ENCODE measurements around the gene ACAP2. TPM values are rescaled to one million over a fixed set of nuclear protein-coding genes. Genes with fewer than 3 reads are reported as not detected.

ACAP2 gene
- total RNA-seq, 1 experiment from 2014 or later: 42.0 TPM

DNA sequence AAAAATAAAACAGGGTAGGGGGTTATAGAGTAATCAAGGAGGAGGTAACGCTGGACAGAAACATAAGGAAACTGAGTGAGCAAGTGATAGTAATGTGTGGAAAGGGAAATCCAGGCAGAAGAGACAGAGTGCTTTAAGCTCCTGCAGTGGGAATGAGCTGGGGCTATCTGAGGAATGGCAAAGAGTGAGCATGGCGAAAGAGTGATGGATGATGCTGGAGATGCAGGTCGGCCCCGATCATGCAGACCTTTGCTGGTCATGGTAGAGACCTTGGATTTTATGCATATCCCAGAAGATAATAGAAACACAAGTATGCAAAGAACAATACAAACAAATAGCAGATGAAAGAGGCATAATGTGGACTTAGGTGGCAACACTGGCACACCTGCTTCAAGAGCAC lies 26.0 kb upstream of the ACAP2 start (continued):
- no peak for TF ChIP-seq ZNF671 (CRISPR knock-in tag; IDR thresholded peaks at IDR 0.05)
- TF ChIP-seq, protein P1, sequence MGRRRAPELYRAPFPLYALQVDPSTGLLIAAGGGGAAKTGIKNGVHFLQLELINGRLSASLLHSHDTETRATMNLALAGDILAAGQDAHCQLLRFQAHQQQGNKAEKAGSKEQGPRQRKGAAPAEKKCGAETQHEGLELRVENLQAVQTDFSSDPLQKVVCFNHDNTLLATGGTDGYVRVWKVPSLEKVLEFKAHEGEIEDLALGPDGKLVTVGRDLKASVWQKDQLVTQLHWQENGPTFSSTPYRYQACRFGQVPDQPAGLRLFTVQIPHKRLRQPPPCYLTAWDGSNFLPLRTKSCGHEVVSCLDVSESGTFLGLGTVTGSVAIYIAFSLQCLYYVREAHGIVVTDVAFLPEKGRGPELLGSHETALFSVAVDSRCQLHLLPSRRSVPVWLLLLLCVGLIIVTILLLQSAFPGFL (CRISPR knock-in tag; IDR thresholded peaks at IDR 0.05; ENCODE audit: borderline replicate concordance): no peak
- TF ChIP-seq, protein P2, sequence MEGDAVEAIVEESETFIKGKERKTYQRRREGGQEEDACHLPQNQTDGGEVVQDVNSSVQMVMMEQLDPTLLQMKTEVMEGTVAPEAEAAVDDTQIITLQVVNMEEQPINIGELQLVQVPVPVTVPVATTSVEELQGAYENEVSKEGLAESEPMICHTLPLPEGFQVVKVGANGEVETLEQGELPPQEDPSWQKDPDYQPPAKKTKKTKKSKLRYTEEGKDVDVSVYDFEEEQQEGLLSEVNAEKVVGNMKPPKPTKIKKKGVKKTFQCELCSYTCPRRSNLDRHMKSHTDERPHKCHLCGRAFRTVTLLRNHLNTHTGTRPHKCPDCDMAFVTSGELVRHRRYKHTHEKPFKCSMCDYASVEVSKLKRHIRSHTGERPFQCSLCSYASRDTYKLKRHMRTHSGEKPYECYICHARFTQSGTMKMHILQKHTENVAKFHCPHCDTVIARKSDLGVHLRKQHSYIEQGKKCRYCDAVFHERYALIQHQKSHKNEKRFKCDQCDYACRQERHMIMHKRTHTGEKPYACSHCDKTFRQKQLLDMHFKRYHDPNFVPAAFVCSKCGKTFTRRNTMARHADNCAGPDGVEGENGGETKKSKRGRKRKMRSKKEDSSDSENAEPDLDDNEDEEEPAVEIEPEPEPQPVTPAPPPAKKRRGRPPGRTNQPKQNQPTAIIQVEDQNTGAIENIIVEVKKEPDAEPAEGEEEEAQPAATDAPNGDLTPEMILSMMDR (IDR thresholded peaks at IDR 0.05): no peak
- TF ChIP-seq GRHL2 (CRISPR knock-in tag; IDR thresholded peaks at IDR 0.05; ENCODE audit: insufficient replicate concordance, severe bottlenecking): no peak
- no peak for TF ChIP-seq NR3C1 (CRISPR knock-in tag; conservative IDR thresholded peaks at IDR 0.05; ENCODE audit: low read depth)
- no peak for TF ChIP-seq NR2C2 (CRISPR knock-in tag; IDR thresholded peaks at IDR 0.05)
- TF ChIP-seq PRRX2 (CRISPR knock-in tag; IDR thresholded peaks at IDR 0.05): no peak
- TF ChIP-seq ATF1 (CRISPR knock-in tag; IDR thresholded peaks at IDR 0.05): no peak
- no peak for TF ChIP-seq GABPB1 (CRISPR knock-in tag; IDR thresholded peaks at IDR 0.05)
- TF ChIP-seq, protein P3, sequence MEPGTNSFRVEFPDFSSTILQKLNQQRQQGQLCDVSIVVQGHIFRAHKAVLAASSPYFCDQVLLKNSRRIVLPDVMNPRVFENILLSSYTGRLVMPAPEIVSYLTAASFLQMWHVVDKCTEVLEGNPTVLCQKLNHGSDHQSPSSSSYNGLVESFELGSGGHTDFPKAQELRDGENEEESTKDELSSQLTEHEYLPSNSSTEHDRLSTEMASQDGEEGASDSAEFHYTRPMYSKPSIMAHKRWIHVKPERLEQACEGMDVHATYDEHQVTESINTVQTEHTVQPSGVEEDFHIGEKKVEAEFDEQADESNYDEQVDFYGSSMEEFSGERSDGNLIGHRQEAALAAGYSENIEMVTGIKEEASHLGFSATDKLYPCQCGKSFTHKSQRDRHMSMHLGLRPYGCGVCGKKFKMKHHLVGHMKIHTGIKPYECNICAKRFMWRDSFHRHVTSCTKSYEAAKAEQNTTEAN (CRISPR knock-in tag; IDR thresholded peaks at IDR 0.05): no peak
- TF ChIP-seq ZNF263 (CRISPR knock-in tag; IDR thresholded peaks at IDR 0.05; ENCODE audit: low read depth): no peak
- TF ChIP-seq CREM (CRISPR knock-in tag; IDR thresholded peaks at IDR 0.05): no peak
- TF ChIP-seq ZNF138 (CRISPR knock-in tag; conservative IDR thresholded peaks at IDR 0.05): no peak
- TF ChIP-seq, protein P4, sequence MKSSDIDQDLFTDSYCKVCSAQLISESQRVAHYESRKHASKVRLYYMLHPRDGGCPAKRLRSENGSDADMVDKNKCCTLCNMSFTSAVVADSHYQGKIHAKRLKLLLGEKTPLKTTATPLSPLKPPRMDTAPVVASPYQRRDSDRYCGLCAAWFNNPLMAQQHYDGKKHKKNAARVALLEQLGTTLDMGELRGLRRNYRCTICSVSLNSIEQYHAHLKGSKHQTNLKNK (CRISPR knock-in tag; IDR thresholded peaks at IDR 0.05): no peak

DNA sequence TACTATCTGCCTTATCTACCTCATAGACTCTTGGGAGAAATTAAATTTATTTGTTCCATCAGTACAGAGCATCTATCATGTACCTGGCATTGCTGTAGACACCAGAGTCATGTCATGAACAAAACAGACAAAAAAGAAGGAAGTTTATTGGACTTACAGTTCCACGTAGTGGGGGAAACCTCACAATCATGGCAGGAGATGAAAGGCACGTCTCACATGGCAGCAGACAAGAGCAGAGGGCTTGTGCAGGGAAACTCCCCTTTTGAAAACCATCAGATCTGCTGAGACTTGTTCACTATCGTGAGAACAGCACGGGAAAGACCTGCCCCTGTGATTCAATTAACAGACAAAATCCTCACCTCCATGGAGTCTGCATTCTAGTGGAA lies 25.6 kb upstream of the ACAP2 start:
- Mint-ChIP-seq H3K27me3 (ENCODE audit: low read depth) (no peaks in the 10 kb centered on the region; the same call in 1 of the 2 replicates), H3K27ac (no peak overlapping the region), H3K36me3 (no peaks in the 10 kb centered on the region), H3K9me3 (peaks cover 23% of the 10 kb centered on the region), H3K4me1 (peaks cover 2% of the 10 kb centered on the region; the same call in 1 of the 2 replicates), H3K4me3 (no peak overlapping the region)
- no peak for ATAC-seq
- CTCF ChIA-PET: no interaction called here
- POLR2A ChIA-PET: no interaction called here
- no peak for DNase-seq (ENCODE audit: low spot score)
- TF ChIP-seq CREB1 (CRISPR knock-in tag; IDR thresholded peaks at IDR 0.05) (no peak), FOXK1 (CRISPR knock-in tag; IDR thresholded peaks at IDR 0.05) (no peak), SOX15 (CRISPR knock-in tag; IDR thresholded peaks at IDR 0.05) (no peak), GTF2I (CRISPR knock-in tag; conservative IDR thresholded peaks at IDR 0.05) (no peak), SMAD4 (CRISPR knock-in tag; IDR thresholded peaks at IDR 0.05) (no peak)
- TF ChIP-seq, protein P5, sequence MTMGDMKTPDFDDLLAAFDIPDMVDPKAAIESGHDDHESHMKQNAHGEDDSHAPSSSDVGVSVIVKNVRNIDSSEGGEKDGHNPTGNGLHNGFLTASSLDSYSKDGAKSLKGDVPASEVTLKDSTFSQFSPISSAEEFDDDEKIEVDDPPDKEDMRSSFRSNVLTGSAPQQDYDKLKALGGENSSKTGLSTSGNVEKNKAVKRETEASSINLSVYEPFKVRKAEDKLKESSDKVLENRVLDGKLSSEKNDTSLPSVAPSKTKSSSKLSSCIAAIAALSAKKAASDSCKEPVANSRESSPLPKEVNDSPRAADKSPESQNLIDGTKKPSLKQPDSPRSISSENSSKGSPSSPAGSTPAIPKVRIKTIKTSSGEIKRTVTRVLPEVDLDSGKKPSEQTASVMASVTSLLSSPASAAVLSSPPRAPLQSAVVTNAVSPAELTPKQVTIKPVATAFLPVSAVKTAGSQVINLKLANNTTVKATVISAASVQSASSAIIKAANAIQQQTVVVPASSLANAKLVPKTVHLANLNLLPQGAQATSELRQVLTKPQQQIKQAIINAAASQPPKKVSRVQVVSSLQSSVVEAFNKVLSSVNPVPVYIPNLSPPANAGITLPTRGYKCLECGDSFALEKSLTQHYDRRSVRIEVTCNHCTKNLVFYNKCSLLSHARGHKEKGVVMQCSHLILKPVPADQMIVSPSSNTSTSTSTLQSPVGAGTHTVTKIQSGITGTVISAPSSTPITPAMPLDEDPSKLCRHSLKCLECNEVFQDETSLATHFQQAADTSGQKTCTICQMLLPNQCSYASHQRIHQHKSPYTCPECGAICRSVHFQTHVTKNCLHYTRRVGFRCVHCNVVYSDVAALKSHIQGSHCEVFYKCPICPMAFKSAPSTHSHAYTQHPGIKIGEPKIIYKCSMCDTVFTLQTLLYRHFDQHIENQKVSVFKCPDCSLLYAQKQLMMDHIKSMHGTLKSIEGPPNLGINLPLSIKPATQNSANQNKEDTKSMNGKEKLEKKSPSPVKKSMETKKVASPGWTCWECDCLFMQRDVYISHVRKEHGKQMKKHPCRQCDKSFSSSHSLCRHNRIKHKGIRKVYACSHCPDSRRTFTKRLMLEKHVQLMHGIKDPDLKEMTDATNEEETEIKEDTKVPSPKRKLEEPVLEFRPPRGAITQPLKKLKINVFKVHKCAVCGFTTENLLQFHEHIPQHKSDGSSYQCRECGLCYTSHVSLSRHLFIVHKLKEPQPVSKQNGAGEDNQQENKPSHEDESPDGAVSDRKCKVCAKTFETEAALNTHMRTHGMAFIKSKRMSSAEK (CRISPR knock-in tag; IDR thresholded peaks at IDR 0.05; ENCODE audit: borderline replicate concordance): no peak
- TF ChIP-seq, protein P6, sequence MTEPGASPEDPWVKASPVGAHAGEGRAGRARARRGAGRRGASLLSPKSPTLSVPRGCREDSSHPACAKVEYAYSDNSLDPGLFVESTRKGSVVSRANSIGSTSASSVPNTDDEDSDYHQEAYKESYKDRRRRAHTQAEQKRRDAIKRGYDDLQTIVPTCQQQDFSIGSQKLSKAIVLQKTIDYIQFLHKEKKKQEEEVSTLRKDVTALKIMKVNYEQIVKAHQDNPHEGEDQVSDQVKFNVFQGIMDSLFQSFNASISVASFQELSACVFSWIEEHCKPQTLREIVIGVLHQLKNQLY (CRISPR knock-in tag; IDR thresholded peaks at IDR 0.05): no peak
- TF ChIP-seq, protein P7, sequence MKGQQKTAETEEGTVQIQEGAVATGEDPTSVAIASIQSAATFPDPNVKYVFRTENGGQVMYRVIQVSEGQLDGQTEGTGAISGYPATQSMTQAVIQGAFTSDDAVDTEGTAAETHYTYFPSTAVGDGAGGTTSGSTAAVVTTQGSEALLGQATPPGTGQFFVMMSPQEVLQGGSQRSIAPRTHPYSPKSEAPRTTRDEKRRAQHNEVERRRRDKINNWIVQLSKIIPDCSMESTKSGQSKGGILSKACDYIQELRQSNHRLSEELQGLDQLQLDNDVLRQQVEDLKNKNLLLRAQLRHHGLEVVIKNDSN (CRISPR knock-in tag; IDR thresholded peaks at IDR 0.05): no peak
- TF ChIP-seq, protein P8, sequence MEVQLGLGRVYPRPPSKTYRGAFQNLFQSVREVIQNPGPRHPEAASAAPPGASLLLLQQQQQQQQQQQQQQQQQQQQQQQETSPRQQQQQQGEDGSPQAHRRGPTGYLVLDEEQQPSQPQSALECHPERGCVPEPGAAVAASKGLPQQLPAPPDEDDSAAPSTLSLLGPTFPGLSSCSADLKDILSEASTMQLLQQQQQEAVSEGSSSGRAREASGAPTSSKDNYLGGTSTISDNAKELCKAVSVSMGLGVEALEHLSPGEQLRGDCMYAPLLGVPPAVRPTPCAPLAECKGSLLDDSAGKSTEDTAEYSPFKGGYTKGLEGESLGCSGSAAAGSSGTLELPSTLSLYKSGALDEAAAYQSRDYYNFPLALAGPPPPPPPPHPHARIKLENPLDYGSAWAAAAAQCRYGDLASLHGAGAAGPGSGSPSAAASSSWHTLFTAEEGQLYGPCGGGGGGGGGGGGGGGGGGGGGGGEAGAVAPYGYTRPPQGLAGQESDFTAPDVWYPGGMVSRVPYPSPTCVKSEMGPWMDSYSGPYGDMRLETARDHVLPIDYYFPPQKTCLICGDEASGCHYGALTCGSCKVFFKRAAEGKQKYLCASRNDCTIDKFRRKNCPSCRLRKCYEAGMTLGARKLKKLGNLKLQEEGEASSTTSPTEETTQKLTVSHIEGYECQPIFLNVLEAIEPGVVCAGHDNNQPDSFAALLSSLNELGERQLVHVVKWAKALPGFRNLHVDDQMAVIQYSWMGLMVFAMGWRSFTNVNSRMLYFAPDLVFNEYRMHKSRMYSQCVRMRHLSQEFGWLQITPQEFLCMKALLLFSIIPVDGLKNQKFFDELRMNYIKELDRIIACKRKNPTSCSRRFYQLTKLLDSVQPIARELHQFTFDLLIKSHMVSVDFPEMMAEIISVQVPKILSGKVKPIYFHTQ (CRISPR knock-in tag; IDR thresholded peaks at IDR 0.05): no peak
- TF ChIP-seq, protein P9, sequence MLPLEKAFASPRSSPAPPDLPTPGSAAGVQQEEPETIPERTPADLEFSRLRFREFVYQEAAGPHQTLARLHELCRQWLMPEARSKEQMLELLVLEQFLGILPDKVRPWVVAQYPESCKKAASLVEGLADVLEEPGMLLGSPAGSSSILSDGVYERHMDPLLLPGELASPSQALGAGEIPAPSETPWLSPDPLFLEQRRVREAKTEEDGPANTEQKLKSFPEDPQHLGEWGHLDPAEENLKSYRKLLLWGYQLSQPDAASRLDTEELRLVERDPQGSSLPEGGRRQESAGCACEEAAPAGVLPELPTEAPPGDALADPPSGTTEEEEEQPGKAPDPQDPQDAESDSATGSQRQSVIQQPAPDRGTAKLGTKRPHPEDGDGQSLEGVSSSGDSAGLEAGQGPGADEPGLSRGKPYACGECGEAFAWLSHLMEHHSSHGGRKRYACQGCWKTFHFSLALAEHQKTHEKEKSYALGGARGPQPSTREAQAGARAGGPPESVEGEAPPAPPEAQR (CRISPR knock-in tag; IDR thresholded peaks at IDR 0.05): no peak
